Hematopoietic multipotent progenitor cell treated with erythropoietin and hydrocortisone succinate and interleukin-3 and kit ligand, for 8 days (in vitro differentiated cells): ENCODE measurements around the gene HOXB5.

Experiments used
- DNase-seq: peaks from one replicate; pipeline ENCODE4 v3.0.0-alpha.2; 2015

The HOXB5 gene

GRCh38 chr17:48615963-48616716 lies 22.6 kb upstream of the HOXB5 start:
- no peak for DNase-seq

GRCh38 chr17:48615047-48615962 lies 21.7 kb upstream of the HOXB5 start, which contains the start of gene HOXB8:
Gene HOXB8, minus strand, starts transcription at chr17:48615292. Its CDS starts 588 bp downstream, at chr17:48614704.
- no peak for DNase-seq

GRCh38 chr17:48613862-48614694 lies 20.5 kb upstream of the HOXB5 start:
- DNase-seq, result no peak

DNA sequence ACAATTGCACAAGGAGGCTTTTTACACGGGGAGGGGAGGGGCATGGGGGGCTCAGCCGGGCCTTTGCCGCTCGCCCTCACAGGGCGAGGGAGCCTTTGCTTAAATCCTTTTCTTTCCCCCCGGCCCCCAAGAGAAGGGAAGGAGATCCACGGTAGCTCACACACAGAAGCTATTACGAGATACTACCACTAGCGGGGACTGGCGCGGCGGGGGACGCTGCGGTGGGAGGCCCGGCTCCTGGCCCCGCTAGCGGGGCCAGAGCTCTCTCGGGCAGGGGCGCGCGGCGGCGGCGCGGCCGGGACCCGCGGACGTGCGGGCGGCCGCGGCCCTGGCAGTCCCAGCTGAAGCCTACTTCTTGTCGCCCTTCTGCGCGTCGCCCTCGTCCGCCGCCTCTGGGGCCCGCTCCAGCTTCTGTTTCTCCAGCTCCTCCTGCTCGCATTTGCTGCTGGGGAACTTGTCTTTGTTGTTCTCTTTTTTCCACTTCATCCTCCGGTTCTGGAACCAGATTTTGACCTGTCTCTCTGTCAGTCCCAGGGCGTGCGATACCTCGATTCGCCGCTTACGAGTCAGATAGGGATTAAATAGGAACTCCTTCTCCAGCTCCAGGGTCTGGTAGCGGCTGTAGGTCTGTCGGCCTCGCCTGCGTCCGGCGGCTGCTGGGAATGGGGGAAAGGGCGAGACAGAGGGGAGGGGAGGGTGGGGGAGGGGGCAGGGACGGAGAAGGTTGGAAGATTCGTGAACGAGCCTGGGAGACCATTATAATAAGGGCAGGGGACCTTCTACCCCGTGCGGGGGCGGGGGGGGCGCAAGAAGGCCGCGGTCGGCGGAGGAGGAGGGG lies 19.5 kb upstream of the HOXB5 start:
- peak; percentile 36 for DNase-seq

DNA sequence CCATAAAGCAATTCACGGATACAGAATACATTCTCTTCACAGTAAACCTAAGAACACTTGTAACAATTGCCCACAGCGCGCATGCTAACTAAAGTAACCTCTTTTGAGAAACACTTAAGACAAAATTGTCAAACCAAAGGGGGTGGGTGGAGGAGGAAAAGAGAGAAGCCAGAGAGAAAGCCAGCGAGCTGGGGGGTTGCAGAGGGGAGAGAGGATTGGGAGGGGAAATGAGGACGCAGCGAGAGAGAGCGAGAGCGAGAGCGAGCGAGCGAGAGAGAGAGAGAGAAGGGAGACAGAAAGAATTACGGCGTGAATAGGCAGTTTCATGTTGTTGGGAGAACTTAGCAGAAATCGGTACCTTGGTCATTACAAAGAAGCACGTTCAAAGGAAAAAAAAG lies 18.9 kb upstream of the HOXB5 start:
- DNase-seq, result no peak

- DNase-seq, result no peak
Observed at GRCh38 chr17:48611681-48612455, 18.3 kb upstream of the HOXB5 start.

DNA sequence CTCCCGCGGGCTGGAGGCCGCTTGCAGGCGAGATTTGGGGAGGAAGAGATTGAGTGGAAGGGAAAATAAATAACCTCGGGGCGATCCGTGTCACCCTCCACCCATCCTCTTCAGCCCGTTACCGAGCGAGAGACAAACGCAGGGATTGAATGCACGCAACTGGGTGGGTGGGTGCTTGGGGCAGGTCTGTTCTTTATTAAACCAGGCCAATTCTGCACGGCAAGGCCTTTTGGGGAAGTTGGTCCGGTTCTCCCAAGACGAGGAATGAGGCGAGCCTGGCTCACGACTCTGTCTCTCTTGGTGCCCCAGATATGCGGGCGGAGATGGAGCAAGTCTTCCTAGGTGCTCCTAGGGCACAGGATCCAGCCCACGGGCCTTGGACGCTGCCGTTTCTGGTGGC lies 17.6 kb upstream of the HOXB5 start:
- DNase-seq, result no peak

DNA sequence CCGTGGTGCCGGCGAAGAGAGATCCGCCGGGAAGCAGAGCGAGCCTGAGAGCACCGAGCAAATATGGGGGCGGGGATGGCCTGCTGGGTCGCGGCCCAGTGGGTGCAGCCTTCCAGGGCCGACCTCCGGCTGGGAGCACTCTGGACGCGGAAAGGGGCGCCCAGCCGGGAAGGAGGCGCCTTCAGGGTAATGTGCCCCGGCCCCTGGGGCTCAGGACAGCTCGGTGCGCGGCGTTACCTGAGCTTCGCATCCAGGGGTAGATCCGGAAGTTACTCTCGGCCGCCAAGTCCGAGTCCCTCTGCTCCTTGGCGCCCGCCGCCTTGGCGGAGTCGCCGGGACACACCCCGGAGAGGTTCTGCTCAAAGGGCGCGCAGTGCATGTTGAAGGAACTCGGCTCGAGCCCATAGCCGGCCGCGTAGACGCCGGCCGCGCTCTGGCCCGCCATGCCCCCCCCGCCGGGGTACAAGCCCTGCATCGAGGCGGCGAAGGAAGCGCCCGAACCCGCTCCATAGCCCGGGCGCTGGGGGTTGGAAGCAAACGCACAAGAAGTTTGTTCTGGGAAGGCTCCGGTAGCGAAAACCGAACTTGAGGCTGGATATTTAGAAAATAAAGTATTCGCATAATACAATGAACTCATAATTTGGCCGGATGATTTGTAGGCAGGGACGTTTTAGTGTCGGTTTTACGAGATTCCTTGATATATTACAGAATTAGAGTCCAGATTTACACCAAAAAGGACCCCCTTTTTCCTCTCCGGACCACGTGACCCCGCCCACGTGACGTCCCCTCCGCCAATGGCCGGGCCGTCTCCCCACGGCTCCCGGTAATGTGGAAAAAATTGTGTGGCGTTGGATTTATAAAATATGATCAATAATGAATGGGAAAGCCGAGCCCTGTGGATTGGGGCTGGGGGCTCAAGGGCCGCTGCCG lies 17.0 kb upstream of the HOXB5 start, which contains the start of gene HOXB7:
HOXB7 (minus strand) TSS at position 736 of the 930 bp plus-strand sequence; CDS start at position 637, 99 bp downstream.
- peak; percentile 46 for DNase-seq

DNA sequence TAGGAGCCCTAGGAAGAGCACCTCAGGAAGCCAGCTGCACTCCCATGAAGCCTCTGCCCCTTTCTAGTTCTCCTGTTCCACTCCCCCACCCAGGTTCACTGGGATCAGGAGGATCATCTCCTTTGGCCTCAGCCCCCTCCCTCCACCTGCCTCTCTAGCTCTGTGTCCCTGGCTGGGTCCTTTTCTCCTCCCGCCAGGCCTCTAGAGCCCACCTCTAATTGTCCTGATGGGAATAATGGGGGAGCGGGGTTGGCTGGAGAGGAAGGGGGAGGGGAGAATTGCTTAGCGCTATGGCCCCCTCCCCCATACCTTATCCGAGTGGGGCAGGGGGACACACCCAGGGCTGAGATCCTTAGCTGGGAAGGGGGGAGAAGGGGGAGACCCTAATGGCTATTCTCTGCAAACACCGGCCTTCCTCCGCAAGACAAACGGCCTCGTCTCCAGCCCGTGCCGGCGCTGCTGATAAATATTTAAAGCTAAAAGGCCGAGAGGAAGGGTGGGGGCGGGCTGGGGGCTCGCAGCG lies 16.2 kb upstream of the HOXB5 start:
- DNase-seq, result no peak

DNA sequence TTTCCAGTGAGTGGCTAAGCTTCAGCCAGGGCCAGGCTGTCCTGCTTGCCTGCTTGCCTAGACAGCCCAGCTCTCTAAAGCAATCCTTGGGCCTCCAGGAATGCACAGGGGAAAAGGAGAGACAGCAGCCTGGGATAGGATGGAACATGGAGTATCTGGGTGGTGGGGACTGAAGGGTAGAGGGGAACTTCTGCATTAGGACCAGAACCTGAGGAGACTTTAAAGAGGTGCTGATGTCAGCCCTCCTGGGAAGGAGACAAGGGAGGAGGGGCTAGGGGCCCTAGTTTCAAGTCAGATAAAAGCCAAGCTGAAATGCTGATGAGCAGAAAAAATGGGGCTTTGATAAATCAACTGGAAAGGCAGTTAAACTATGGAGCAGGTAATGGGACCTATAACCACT lies 15.5 kb upstream of the HOXB5 start:
- DNase-seq, result no peak

DNA sequence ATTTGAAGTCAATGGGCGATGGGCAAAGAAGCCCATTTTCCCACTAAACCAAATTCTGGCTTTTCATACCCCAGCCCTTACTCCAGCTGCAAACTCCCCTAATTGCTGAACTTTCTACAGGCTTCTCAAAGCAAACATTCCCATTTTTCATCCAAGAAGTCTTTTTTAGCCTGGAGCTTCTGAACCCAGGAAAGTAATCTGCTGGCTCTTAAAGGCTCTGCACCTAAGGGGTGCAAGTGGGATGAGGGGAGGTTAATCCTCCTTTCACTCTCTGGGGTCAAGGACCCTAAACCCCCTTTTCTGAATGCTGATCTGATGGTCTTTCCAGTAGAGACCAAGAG lies 14.9 kb upstream of the HOXB5 start:
- no peak for DNase-seq

DNA sequence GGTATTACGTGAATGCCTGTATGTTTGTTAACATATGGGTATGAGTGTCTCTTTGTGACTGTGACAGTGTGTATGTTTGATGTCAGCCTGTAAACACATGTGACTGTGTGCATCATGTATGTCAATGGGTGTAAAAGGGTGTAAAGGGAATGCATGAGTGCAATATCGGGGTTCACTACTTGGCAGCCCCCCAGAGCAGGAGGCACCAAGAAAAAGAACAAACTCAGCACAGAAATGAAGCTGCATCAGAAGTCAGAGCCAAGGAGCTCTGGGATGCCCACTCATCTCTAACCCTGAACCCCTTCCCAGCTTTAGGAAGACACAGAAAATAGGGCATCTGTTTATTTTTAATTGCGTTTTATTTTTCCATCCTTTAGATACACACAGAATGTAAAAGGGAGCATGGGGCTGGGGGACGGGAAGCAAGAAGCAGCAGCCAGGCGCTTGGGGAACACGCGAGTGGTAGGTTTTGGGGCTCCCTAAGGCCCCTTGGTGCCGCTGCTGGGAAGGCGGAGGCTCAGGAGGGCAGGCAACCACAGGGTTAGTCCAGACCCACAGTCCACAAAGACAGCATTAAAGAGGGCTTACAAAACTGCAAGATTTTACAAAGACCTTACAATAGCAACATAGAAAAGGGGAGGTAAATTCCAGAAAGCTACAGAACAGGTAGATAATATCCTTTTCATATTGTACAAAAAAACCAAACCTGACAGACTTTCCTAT lies 13.5 kb upstream of the HOXB5 start:
- DNase-seq, result no peak

- DNase-seq, result no peak
Observed at GRCh38 chr17:48605991-48606891, 12.7 kb upstream of the HOXB5 start.

- DNase-seq, result no peak
Observed at GRCh38 chr17:48605409-48605919, 11.9 kb upstream of the HOXB5 start.

- no peak for DNase-seq
Observed at GRCh38 chr17:48604770-48605329, 11.3 kb upstream of the HOXB5 start, which contains the start of gene HOXB6. Gene HOXB6, minus strand, starts transcription at chr17:48604986. Its CDS starts 6,836 bp downstream, at chr17:48598150.

DNA sequence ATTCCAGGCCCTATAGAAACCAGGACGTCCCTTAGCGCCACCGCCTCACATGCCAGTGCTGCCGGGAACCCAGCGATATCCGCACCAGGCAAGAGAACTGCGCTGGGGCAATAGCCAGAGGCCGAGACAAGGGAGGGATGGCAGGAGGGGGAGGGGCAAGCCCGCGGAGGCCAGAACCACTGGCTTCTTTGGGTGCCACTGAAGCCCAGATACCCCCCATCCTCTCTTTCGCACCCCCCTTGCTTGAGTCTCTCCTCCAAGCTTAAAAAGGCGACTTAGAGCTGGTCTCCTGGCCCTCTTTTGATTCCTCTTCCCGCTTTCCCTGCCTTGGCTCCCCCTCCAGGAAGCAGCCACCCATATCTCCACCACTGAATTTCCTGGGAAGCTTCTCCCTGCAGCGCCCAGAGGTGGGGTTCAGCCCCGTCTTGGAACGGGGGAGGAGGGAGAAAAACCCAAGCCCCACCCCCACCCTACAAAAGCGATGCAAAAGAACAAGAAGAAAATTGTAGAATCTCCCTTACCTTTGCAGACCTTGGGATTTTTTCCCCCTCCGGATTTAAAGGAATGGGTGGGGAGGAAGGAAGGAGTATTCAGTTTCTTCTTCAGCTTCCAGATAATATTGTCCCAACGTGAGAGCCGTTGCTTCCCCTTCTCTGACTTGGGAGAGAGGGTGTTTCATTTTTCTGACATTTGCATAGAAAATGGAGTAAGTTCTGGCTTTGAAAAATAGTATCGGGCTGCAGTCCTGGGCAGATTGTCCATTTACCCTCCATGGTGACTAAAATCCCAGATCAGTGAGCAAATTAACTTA lies 10.6 kb upstream of the HOXB5 start:
- no peak for DNase-seq
